ENCODE measurements around the gene CFAP97D1.

- TF ChIP-seq NR3C1 (CRISPR knock-in tag; conservative IDR thresholded peaks at IDR 0.05; ENCODE audit: low read depth), result no peak
- no peak for TF ChIP-seq CTCF (IDR thresholded peaks at IDR 0.05)
Measured at GRCh38 chr17:43758086-43758485, 22.1 kb upstream of the CFAP97D1 start.
